Glutamatergic neuron (in vitro differentiated cells): ENCODE data around the gene PLA2G4B. TPM values are rescaled to one million over a fixed set of nuclear protein-coding genes. Genes with fewer than 3 reads are reported as not detected.

Source experiments
- DNase-seq: peaks from one replicate; pipeline ENCODE4 v3.0.0; 2022
- H3K27ac Mint-ChIP-seq: one replicate; pipeline ENCODE4 v1.8.0; 2020; ENCODE audit warnings: mild to moderate bottlenecking, mixed read lengths, inconsistent platforms; ENCODE audit not compliant: unreplicated experiment
- H3K27me3 Mint-ChIP-seq: one replicate; pipeline ENCODE4 v1.8.0; 2020; ENCODE audit warnings: mild to moderate bottlenecking, moderate library complexity, mixed read lengths, inconsistent platforms; ENCODE audit not compliant: unreplicated experiment
- H3K36me3 Mint-ChIP-seq: one replicate; pipeline ENCODE4 v1.8.0; 2020; ENCODE audit warnings: mild to moderate bottlenecking, mixed read lengths, inconsistent platforms; ENCODE audit not compliant: unreplicated experiment
- H3K4me1 Mint-ChIP-seq: one replicate; pipeline ENCODE4 v1.8.0; 2020; ENCODE audit warnings: mild to moderate bottlenecking, low read depth, mixed read lengths, inconsistent platforms; ENCODE audit not compliant: unreplicated experiment
- H3K4me3 Mint-ChIP-seq: one replicate; pipeline ENCODE4 v1.8.0; 2020; ENCODE audit warnings: mild to moderate bottlenecking, mixed read lengths, inconsistent platforms; ENCODE audit not compliant: unreplicated experiment
- H3K9me3 Mint-ChIP-seq: one replicate; pipeline ENCODE4 v1.8.0; 2020; ENCODE audit warnings: mild to moderate bottlenecking, moderate library complexity, mixed read lengths, inconsistent platforms; ENCODE audit not compliant: unreplicated experiment
- CTCF ChIP-seq: fragments of 200-600 bp; sonication (generic); IDR thresholded peaks from one replicate; pipeline ENCODE4 v1.5.0; 2021; ENCODE audit not compliant: partially characterized antibody, unreplicated experiment
- total RNA-seq: library from RNA; stranded (reverse); fragmentation: NEBNext Ultra II Directional; extraction: Animal tissue kit (Norgen Biotek cat#: 25700); gene quantifications from one replicate; pipeline ENCODE4 v1.2.1, GENCODE V29; 2021; ENCODE audit not compliant: unreplicated experiment

The PLA2G4B gene
- total RNA-seq, 1 donor from 2014 or later, result 17.9 TPM

- peaks cover 3% of the 10 kb centered on the region for H3K9me3 Mint-ChIP-seq
- H3K36me3 Mint-ChIP-seq, result no peaks in the 10 kb centered on the region
- no peak overlapping the region for H3K27ac Mint-ChIP-seq
These were observed 13.2 kb downstream of the PLA2G4B start for GRCh38 chr15:41851755-41852370.

GRCh38 chr15:41852736-41853590 lies 14.3 kb downstream of the PLA2G4B start:
- peaks cover 3% of the 10 kb centered on the region for H3K9me3 Mint-ChIP-seq
- H3K27ac Mint-ChIP-seq, result no peak overlapping the region
- no peak for TF ChIP-seq CTCF
- no peaks in the 10 kb centered on the region for H3K36me3 Mint-ChIP-seq
- H3K4me1 Mint-ChIP-seq, result no peaks in the 10 kb centered on the region
- no peak for DNase-seq
- H3K27me3 Mint-ChIP-seq, result peaks cover 6% of the 10 kb centered on the region
- no peak overlapping the region for H3K4me3 Mint-ChIP-seq

More at GRCh38 chr15:41851755-41852370, 13.2 kb downstream of the PLA2G4B start:
- Mint-ChIP-seq H3K4me1 (no peaks in the 10 kb centered on the region), H3K27me3 (peaks cover 8% of the 10 kb centered on the region), H3K4me3 (no peak overlapping the region)
- DNase-seq, result no peak
- TF ChIP-seq CTCF, result no peak

- peaks cover 4% of the 10 kb centered on the region for H3K27me3 Mint-ChIP-seq
- peaks cover 4% of the 10 kb centered on the region for H3K9me3 Mint-ChIP-seq
- TF ChIP-seq CTCF, result no peak
- no peak for DNase-seq
- H3K4me1 Mint-ChIP-seq, result no peaks in the 10 kb centered on the region
- no peak overlapping the region for H3K27ac Mint-ChIP-seq
- H3K36me3 Mint-ChIP-seq, result no peaks in the 10 kb centered on the region
- H3K4me3 Mint-ChIP-seq, result no peak overlapping the region
These were observed 15.2 kb downstream of the PLA2G4B start for GRCh38 chr15:41853831-41854230.

- no peak for TF ChIP-seq CTCF
- Mint-ChIP-seq H3K36me3 (no peaks in the 10 kb centered on the region), H3K9me3 (peaks cover 4% of the 10 kb centered on the region), H3K4me1 (no peaks in the 10 kb centered on the region), H3K27ac (no peak overlapping the region), H3K27me3 (peaks cover 4% of the 10 kb centered on the region), H3K4me3 (no peak overlapping the region)
- DNase-seq, result no peak
These were observed 15.8 kb downstream of the PLA2G4B start for GRCh38 chr15:41854443-41854842.
